Activated naive CD4-positive, alpha-beta T cell (primary cell): ENCODE results near the gene RDM1.

Source experiments
- DNase-seq, 4 experiments: peaks; one replicate each; lab custom pipeline; 2025; lab: John Stamatoyannopoulos, UW

Gene RDM1

GRCh38 chr17:35870906-35871819, 59.4 kb downstream of the RDM1 start:
- DNase-seq, result peak in 1 of 4 experiments; percentile 13

- no peak for DNase-seq
Observed at GRCh38 chr17:35868737-35869136, 61.8 kb downstream of the RDM1 start, which contains the start of gene HEATR9. Gene HEATR9 (minus strand): TSS chr17:35868891. CDS start chr17:35868742, 149 bp downstream.
